Liver (tissue), 9 donors: ENCODE data around the gene CNDP2. TPM values are rescaled to one million over a fixed set of nuclear protein-coding genes. Genes with fewer than 3 reads are reported as not detected.

ENCODE experiments used
- DNase-seq: peaks from one replicate; pipeline ENCODE4 v3.0.0-alpha.2; 2017; ENCODE audit warnings: low spot score
- H3K27ac ChIP-seq, 2 donors: one replicate each; pipeline ENCODE4 v1.7.0; 2013; ENCODE audit warnings: inconsistent platforms in 2 of 2, low read length in 2 of 2, control low read depth in 1 of 2, low read depth in 1 of 2, mild to moderate bottlenecking in 1 of 2
- H3K27me3 ChIP-seq, 4 donors: one replicate each; pipeline versions ENCODE4 v1.6.1 to v1.7.0; 2013; ENCODE audit warnings: low read length in 3 of 4, inconsistent platforms in 1 of 4, mild to moderate bottlenecking in 1 of 4, moderate library complexity in 1 of 4; ENCODE audit not compliant: control insufficient read depth in 4 of 4, insufficient read depth in 4 of 4
- H3K36me3 ChIP-seq, 4 donors: one replicate each; pipeline versions ENCODE4 v1.6.1 to v1.7.0; 2013; ENCODE audit warnings: low read length in 3 of 4, mild to moderate bottlenecking in 3 of 4, low read depth in 1 of 4, moderate library complexity in 1 of 4; ENCODE audit not compliant: control insufficient read depth in 4 of 4, insufficient read depth in 3 of 4
- H3K4me1 ChIP-seq, 4 donors: one replicate each; pipeline versions ENCODE4 v1.6.1 to v1.7.0; 2013; ENCODE audit warnings: low read length in 3 of 4, mild to moderate bottlenecking in 3 of 4, moderate library complexity in 1 of 4; ENCODE audit not compliant: control insufficient read depth in 4 of 4, insufficient read depth in 4 of 4
- H3K4me3 ChIP-seq, 3 donors: one replicate each; pipeline versions ENCODE4 v1.6.1 to v1.7.0; 2013; ENCODE audit warnings: low read length in 3 of 3, control low read depth in 1 of 3, low read depth in 1 of 3, mild to moderate bottlenecking in 1 of 3
- H3K9ac ChIP-seq, 2 donors: one replicate each; pipeline ENCODE4 v1.7.0; 2013; ENCODE audit warnings: low read length in 2 of 2, mild to moderate bottlenecking in 2 of 2, moderate library complexity in 2 of 2, control low read depth in 1 of 2, low read depth in 1 of 2
- H3K9me3 ChIP-seq, 4 donors: one replicate each; pipeline versions ENCODE4 v1.6.1 to v1.7.0; 2013; ENCODE audit warnings: low read length in 3 of 4; ENCODE audit not compliant: control insufficient read depth in 4 of 4
- EGR1 ChIP-seq, 2 donors: IDR thresholded peaks; 2 replicates each; pipeline ENCODE4 v1.6.1; 2016 to 2018; ENCODE audit warnings: antibody characterized with exemption in 2 of 2, low read depth in 2 of 2
- FOXA1 ChIP-seq: IDR thresholded peaks from 2 replicates; pipeline ENCODE4 v1.6.1; 2016; ENCODE audit warnings: antibody characterized with exemption
- FOXA2 ChIP-seq: IDR thresholded peaks from 2 replicates; pipeline ENCODE4 v1.6.1; 2016; ENCODE audit warnings: antibody characterized with exemption
- GABPA ChIP-seq, 2 donors: IDR thresholded peaks in 1 of 2; conservative IDR thresholded peaks in 1 of 2; 2 replicates each; pipeline ENCODE4 v1.6.1; 2016; ENCODE audit warnings: antibody characterized with exemption in 2 of 2, mild to moderate bottlenecking in 1 of 2, moderate library complexity in 1 of 2
- HNF4A ChIP-seq, 2 donors: conservative IDR thresholded peaks; 2 replicates each; pipeline ENCODE4 v1.6.1; 2016; ENCODE audit warnings: antibody characterized with exemption in 2 of 2, mild to moderate bottlenecking in 2 of 2
- HNF4G ChIP-seq: IDR thresholded peaks from 2 replicates; pipeline ENCODE4 v1.6.1; 2016; ENCODE audit warnings: antibody characterized with exemption
- JUND ChIP-seq, 2 donors: IDR thresholded peaks; 2 replicates each; pipeline ENCODE4 v1.6.1; 2016; ENCODE audit warnings: antibody characterized with exemption in 2 of 2
- NR2F2 ChIP-seq: IDR thresholded peaks from 2 replicates; pipeline ENCODE4 v1.6.1; 2016; ENCODE audit warnings: antibody characterized with exemption
- RAD21 ChIP-seq, 2 donors: IDR thresholded peaks; 2 replicates each; pipeline ENCODE4 v1.6.1; 2016; ENCODE audit warnings: antibody characterized with exemption in 2 of 2, mild to moderate bottlenecking in 2 of 2
- RXRA ChIP-seq, 2 donors: IDR thresholded peaks; 2 replicates each; pipeline ENCODE4 v1.6.1; 2017 to 2018; ENCODE audit warnings: antibody characterized with exemption in 2 of 2, mild to moderate bottlenecking in 1 of 2
- SP1 ChIP-seq: IDR thresholded peaks from 2 replicates; pipeline ENCODE4 v1.6.1; 2018; ENCODE audit warnings: antibody characterized with exemption, mild to moderate bottlenecking
- TAF1 ChIP-seq: conservative IDR thresholded peaks from 2 replicates; pipeline ENCODE4 v1.6.1; 2016; ENCODE audit warnings: antibody characterized with exemption, mild to moderate bottlenecking
- ZBTB33 ChIP-seq: IDR thresholded peaks from 2 replicates; pipeline ENCODE4 v1.6.1; 2016; ENCODE audit warnings: antibody characterized with exemption
- WGBS: extraction: QIAGEN DNeasy Blood & Tissue Kit; methylation state at CpG from one replicate; pipeline ENCODE4 v1.1.7; 2013; 5-methylcytosine and 5-hydroxymethylcytosine counted together
- polyA plus RNA-seq, 2 donors: library from polyadenylated mRNA; stranded (reverse) in 1 of 2; unstranded in 1 of 2; fragments of 200-250 nt in 1 of 2; fragments of >200 nt in 1 of 2; fragmentation: Nextera tagmentation in 1 of 2; extraction: Ambion mirVana in 1 of 2; gene quantifications; one replicate each; pipeline versions ENCODE4 v1.2.1 to v1.2.3, GENCODE V29; 2013 to 2015
- total RNA-seq, 2 donors: library from RNA; depleted of rRNA; stranded (reverse); fragments of >200 nt; gene quantifications; one replicate each; pipeline ENCODE4 v1.2.3, GENCODE V29; 2014
- TF ChIP-seq, protein P1 (sequence below): IDR thresholded peaks from 2 replicates; pipeline ENCODE4 v1.6.1; 2016; ENCODE audit warnings: antibody characterized with exemption, mild to moderate bottlenecking
- TF ChIP-seq, protein P2 (sequence below): fragments of 150-350 bp; IDR thresholded peaks from 2 replicates; pipeline ENCODE4 v1.5.1; 2017; ENCODE audit warnings: improper control_type of control experiment, low read depth, low read length; ENCODE audit not compliant: missing input control
- TF ChIP-seq, protein P3 (sequence below): IDR thresholded peaks from 2 replicates; pipeline ENCODE4 v1.6.1; 2016; ENCODE audit warnings: antibody characterized with exemption
- donor health status: healthy.
- donor health status: healthy.
- donor health status: healthy.
- donor health status: healthy.
- donor health status: healthy.

CNDP2 gene
- total and polyA plus RNA-seq, 4 donors = 65.5 to 167 (median 141) TPM

GRCh38 chr18:74546751-74547530, 50.8 kb downstream of the CNDP2 start:
- H3K36me3 ChIP-seq = no peaks in the 10 kb centered on the region
- WGBS = 59% methylated on average over 9 of the region's 9 CpGs
- H3K9me3 ChIP-seq = peaks cover 0 to 2% (median 0%) of the 10 kb centered on the region in 4 donors
- no peak for DNase-seq
- TF ChIP-seq SP1 = no peak
- no peak for TF ChIP-seq FOXA1
- no peak for TF ChIP-seq HNF4G
- TF ChIP-seq GABPA (IDR thresholded peaks at IDR 0.05 in 1 of 2, conservative IDR thresholded peaks at IDR 0.05 in 1 of 2) = no peak
- TF ChIP-seq JUND (IDR thresholded peaks at IDR 0.05) = no peak
- no peak for TF ChIP-seq EGR1 (IDR thresholded peaks at IDR 0.05; ENCODE audit: low read depth in 2 of 2)
- TF ChIP-seq, protein P1, sequence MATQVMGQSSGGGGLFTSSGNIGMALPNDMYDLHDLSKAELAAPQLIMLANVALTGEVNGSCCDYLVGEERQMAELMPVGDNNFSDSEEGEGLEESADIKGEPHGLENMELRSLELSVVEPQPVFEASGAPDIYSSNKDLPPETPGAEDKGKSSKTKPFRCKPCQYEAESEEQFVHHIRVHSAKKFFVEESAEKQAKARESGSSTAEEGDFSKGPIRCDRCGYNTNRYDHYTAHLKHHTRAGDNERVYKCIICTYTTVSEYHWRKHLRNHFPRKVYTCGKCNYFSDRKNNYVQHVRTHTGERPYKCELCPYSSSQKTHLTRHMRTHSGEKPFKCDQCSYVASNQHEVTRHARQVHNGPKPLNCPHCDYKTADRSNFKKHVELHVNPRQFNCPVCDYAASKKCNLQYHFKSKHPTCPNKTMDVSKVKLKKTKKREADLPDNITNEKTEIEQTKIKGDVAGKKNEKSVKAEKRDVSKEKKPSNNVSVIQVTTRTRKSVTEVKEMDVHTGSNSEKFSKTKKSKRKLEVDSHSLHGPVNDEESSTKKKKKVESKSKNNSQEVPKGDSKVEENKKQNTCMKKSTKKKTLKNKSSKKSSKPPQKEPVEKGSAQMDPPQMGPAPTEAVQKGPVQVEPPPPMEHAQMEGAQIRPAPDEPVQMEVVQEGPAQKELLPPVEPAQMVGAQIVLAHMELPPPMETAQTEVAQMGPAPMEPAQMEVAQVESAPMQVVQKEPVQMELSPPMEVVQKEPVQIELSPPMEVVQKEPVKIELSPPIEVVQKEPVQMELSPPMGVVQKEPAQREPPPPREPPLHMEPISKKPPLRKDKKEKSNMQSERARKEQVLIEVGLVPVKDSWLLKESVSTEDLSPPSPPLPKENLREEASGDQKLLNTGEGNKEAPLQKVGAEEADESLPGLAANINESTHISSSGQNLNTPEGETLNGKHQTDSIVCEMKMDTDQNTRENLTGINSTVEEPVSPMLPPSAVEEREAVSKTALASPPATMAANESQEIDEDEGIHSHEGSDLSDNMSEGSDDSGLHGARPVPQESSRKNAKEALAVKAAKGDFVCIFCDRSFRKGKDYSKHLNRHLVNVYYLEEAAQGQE = no peak
- no peak for TF ChIP-seq TAF1
- TF ChIP-seq RXRA (IDR thresholded peaks at IDR 0.05) = no peak
- H3K27ac ChIP-seq = no peak overlapping the region
- H3K9ac ChIP-seq = no peak overlapping the region
- H3K27me3 ChIP-seq = no peaks in the 10 kb centered on the region
- peaks cover 5 to 24% (median 17%) of the 10 kb centered on the region in 4 donors for H3K4me1 ChIP-seq
- no peak overlapping the region for H3K4me3 ChIP-seq

GRCh38 chr18:74547860-74548259, 51.7 kb downstream of the CNDP2 start:
- TF ChIP-seq RAD21 (IDR thresholded peaks at IDR 0.05) (no peak), SP1 (no peak), FOXA2 (no peak), RXRA (IDR thresholded peaks at IDR 0.05) (no peak), HNF4A (conservative IDR thresholded peaks at IDR 0.05) (no peak), NR2F2 (no peak), FOXA1 (no peak), HNF4G (no peak), TAF1 (no peak), ZBTB33 (no peak), GABPA (IDR thresholded peaks at IDR 0.05 in 1 of 2, conservative IDR thresholded peaks at IDR 0.05 in 1 of 2) (no peak)
- TF ChIP-seq, protein P1 = no peak
- TF ChIP-seq, protein P2, sequence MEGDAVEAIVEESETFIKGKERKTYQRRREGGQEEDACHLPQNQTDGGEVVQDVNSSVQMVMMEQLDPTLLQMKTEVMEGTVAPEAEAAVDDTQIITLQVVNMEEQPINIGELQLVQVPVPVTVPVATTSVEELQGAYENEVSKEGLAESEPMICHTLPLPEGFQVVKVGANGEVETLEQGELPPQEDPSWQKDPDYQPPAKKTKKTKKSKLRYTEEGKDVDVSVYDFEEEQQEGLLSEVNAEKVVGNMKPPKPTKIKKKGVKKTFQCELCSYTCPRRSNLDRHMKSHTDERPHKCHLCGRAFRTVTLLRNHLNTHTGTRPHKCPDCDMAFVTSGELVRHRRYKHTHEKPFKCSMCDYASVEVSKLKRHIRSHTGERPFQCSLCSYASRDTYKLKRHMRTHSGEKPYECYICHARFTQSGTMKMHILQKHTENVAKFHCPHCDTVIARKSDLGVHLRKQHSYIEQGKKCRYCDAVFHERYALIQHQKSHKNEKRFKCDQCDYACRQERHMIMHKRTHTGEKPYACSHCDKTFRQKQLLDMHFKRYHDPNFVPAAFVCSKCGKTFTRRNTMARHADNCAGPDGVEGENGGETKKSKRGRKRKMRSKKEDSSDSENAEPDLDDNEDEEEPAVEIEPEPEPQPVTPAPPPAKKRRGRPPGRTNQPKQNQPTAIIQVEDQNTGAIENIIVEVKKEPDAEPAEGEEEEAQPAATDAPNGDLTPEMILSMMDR = no peak
- TF ChIP-seq, protein P3, sequence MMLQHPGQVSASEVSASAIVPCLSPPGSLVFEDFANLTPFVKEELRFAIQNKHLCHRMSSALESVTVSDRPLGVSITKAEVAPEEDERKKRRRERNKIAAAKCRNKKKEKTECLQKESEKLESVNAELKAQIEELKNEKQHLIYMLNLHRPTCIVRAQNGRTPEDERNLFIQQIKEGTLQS = no peak
- H3K4me1 ChIP-seq = peaks cover 3 to 19% (median 18%) of the 10 kb centered on the region in 4 donors
- H3K27ac ChIP-seq = no peak overlapping the region
- H3K27me3 ChIP-seq = no peaks in the 10 kb centered on the region
- H3K9ac ChIP-seq = no peak overlapping the region
- no peak overlapping the region for H3K4me3 ChIP-seq
- peaks cover 0 to 2% (median 0%) of the 10 kb centered on the region in 4 donors for H3K9me3 ChIP-seq
- 96% methylated on average over 7 of the region's 7 CpGs for WGBS
- H3K36me3 ChIP-seq = no peaks in the 10 kb centered on the region
- no peak for DNase-seq
